GM23338 (cell line): Measurements from ENCODE around the gene CELF2.

Experiments
- CREB1 ChIP-seq: fragments of 250-450 bp; sonication (Bioruptor Pico); IDR thresholded peaks from 2 replicates; pipeline ENCODE4 v1.5.0; 2020; ENCODE audit warnings: low read depth, mild to moderate bottlenecking, moderate library complexity
- EZH2 ChIP-seq: fragments of 200-600 bp; sonication (generic); IDR thresholded peaks from one replicate; pipeline ENCODE4 v1.8.0; 2017; ENCODE audit warnings: antibody characterized with exemption, mild to moderate bottlenecking, low read depth; ENCODE audit not compliant: unreplicated experiment
- EZH2phosphoT487 ChIP-seq: fragments of 200-600 bp; sonication (generic); IDR thresholded peaks from one replicate; pipeline ENCODE4 v1.8.1; 2018; ENCODE audit warnings: antibody characterized with exemption; ENCODE audit not compliant: unreplicated experiment
- JUNB ChIP-seq: IDR thresholded peaks from one replicate; pipeline ENCODE4 v1.6.1; 2016; ENCODE audit warnings: antibody characterized with exemption; ENCODE audit not compliant: unreplicated experiment
- NANOG ChIP-seq: IDR thresholded peaks from 2 replicates; pipeline ENCODE4 v1.6.1; 2016; ENCODE audit warnings: antibody characterized with exemption, borderline replicate concordance
- POLR2AphosphoS5 ChIP-seq: IDR thresholded peaks from 2 replicates; pipeline ENCODE4 v1.6.1; 2016; ENCODE audit warnings: antibody characterized with exemption, low read depth
- ZNF114 ChIP-seq: fragments of 250-450 bp; sonication (Bioruptor Pico); IDR thresholded peaks from 2 replicates; pipeline ENCODE4 v1.5.0; 2020; ENCODE audit warnings: mild to moderate bottlenecking, moderate library complexity
- ZNF331 ChIP-seq: fragments of 250-450 bp; sonication (Bioruptor Pico); IDR thresholded peaks from 2 replicates; pipeline ENCODE4 v1.5.0; 2020; ENCODE audit warnings: low read depth, mild to moderate bottlenecking, moderate library complexity
- TF ChIP-seq, protein P1 (sequence below), 2 experiments: fragments of 200-600 bp in 1 of 2; sonication (generic) in 1 of 2; conservative IDR thresholded peaks; 2 replicates each; pipeline versions ENCODE4 v1.5.1 to v1.6.1; 2016 to 2017; ENCODE audit warnings: antibody characterized with exemption in 2 of 2, low read depth in 2 of 2, mild to moderate bottlenecking in 2 of 2, moderate library complexity in 1 of 2
- TF ChIP-seq, protein P2 (sequence below): IDR thresholded peaks from one replicate; pipeline ENCODE4 v1.6.1; 2018; ENCODE audit warnings: antibody characterized with exemption; ENCODE audit not compliant: unreplicated experiment

DNA sequence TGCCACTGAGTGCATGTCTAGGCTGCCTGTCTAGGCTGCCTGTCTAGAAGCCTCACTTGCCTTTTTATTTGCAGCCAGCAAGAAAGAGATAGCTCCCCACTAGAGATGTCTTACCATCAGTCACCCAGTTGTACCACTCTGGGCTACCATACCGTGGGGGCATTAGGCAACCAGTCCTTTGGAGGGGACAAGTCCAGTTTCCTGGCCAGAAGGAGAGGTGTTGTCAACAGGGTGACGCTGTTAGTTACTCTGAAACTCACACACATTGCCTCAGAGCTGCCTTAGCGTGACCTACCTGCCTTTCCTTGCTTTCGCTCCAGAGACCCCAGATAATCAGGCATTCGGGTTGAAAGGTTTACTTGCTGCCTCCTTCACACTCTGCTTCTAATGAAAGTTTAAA, 155.4 kb downstream of the CELF2 start:
- no peak for TF ChIP-seq EZH2
- TF ChIP-seq, protein P1, sequence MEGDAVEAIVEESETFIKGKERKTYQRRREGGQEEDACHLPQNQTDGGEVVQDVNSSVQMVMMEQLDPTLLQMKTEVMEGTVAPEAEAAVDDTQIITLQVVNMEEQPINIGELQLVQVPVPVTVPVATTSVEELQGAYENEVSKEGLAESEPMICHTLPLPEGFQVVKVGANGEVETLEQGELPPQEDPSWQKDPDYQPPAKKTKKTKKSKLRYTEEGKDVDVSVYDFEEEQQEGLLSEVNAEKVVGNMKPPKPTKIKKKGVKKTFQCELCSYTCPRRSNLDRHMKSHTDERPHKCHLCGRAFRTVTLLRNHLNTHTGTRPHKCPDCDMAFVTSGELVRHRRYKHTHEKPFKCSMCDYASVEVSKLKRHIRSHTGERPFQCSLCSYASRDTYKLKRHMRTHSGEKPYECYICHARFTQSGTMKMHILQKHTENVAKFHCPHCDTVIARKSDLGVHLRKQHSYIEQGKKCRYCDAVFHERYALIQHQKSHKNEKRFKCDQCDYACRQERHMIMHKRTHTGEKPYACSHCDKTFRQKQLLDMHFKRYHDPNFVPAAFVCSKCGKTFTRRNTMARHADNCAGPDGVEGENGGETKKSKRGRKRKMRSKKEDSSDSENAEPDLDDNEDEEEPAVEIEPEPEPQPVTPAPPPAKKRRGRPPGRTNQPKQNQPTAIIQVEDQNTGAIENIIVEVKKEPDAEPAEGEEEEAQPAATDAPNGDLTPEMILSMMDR (conservative IDR thresholded peaks at IDR 0.05; ENCODE audit: low read depth in 2 of 2): no peak
- no peak for TF ChIP-seq POLR2AphosphoS5
- TF ChIP-seq, protein P2, sequence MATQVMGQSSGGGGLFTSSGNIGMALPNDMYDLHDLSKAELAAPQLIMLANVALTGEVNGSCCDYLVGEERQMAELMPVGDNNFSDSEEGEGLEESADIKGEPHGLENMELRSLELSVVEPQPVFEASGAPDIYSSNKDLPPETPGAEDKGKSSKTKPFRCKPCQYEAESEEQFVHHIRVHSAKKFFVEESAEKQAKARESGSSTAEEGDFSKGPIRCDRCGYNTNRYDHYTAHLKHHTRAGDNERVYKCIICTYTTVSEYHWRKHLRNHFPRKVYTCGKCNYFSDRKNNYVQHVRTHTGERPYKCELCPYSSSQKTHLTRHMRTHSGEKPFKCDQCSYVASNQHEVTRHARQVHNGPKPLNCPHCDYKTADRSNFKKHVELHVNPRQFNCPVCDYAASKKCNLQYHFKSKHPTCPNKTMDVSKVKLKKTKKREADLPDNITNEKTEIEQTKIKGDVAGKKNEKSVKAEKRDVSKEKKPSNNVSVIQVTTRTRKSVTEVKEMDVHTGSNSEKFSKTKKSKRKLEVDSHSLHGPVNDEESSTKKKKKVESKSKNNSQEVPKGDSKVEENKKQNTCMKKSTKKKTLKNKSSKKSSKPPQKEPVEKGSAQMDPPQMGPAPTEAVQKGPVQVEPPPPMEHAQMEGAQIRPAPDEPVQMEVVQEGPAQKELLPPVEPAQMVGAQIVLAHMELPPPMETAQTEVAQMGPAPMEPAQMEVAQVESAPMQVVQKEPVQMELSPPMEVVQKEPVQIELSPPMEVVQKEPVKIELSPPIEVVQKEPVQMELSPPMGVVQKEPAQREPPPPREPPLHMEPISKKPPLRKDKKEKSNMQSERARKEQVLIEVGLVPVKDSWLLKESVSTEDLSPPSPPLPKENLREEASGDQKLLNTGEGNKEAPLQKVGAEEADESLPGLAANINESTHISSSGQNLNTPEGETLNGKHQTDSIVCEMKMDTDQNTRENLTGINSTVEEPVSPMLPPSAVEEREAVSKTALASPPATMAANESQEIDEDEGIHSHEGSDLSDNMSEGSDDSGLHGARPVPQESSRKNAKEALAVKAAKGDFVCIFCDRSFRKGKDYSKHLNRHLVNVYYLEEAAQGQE: no peak
- TF ChIP-seq ZNF331 (CRISPR knock-in tag): no peak
- no peak for TF ChIP-seq EZH2phosphoT487
- TF ChIP-seq ZNF114: no peak
- no peak for TF ChIP-seq NANOG
- TF ChIP-seq JUNB: no peak
- TF ChIP-seq CREB1 (CRISPR knock-in tag): no peak
